Neural crest cell (in vitro differentiated cells): ENCODE data around the gene RASA3. TPM values are rescaled to one million over a fixed set of nuclear protein-coding genes. Genes with fewer than 3 reads are reported as not detected.

Experiments
- DNase-seq: peaks from one replicate; pipeline ENCODE4 v3.0.0; 2021; ENCODE audit warnings: low read depth, mixed read lengths, low spot score
- H3K27ac Mint-ChIP-seq: one replicate; pipeline ENCODE4 v1.8.0; 2021; ENCODE audit warnings: mild to moderate bottlenecking, mixed read lengths; ENCODE audit not compliant: unreplicated experiment
- H3K27me3 Mint-ChIP-seq: 2 replicates; pipeline ENCODE4 v1.8.0; 2021; ENCODE audit warnings: low read depth, mild to moderate bottlenecking, mixed read lengths
- H3K36me3 Mint-ChIP-seq: 2 replicates; pipeline ENCODE4 v1.8.0; 2021; ENCODE audit warnings: low read depth, mild to moderate bottlenecking, mixed read lengths
- H3K4me1 Mint-ChIP-seq: 2 replicates; pipeline ENCODE4 v1.8.0; 2021; ENCODE audit warnings: mixed read lengths
- H3K4me3 Mint-ChIP-seq: one replicate; pipeline ENCODE4 v1.8.0; 2021; ENCODE audit warnings: mild to moderate bottlenecking, mixed read lengths
- H3K9me3 Mint-ChIP-seq: 2 replicates; pipeline ENCODE4 v1.8.0; 2021; ENCODE audit warnings: mixed read lengths
- CTCF ChIP-seq: fragments of 200-600 bp; sonication (generic); conservative IDR thresholded peaks from 2 replicates; pipeline ENCODE4 v1.5.0; 2021; ENCODE audit warnings: antibody characterized with exemption, mild to moderate bottlenecking
- total RNA-seq: library from RNA; stranded (reverse); gene quantifications from 2 replicates; pipeline ENCODE4 v1.2.1, GENCODE V29; 2021

RASA3 gene
- total RNA-seq, 1 donor from 2014 or later: 29.5 TPM

- H3K27me3 Mint-ChIP-seq: no peaks in the 10 kb centered on the region
- peaks cover 77% of the 10 kb centered on the region for H3K4me1 Mint-ChIP-seq
- no peaks in the 10 kb centered on the region for H3K9me3 Mint-ChIP-seq
- H3K36me3 Mint-ChIP-seq: no peaks in the 10 kb centered on the region
- DNase-seq: no peak
- no peak overlapping the region for H3K4me3 Mint-ChIP-seq
- no peak overlapping the region for H3K27ac Mint-ChIP-seq
- no peak for TF ChIP-seq CTCF
These were observed 6.8 kb downstream of the RASA3 start for GRCh38 chr13:114125589-114125988.

GRCh38 chr13:114124921-114125320 is 7.5 kb downstream of the RASA3 start:
- Mint-ChIP-seq H3K36me3 (no peaks in the 10 kb centered on the region), H3K4me3 (peak overlapping the region; percentile 20), H3K4me1 (peaks cover 75% of the 10 kb centered on the region), H3K27ac (no peak overlapping the region), H3K27me3 (no peaks in the 10 kb centered on the region), H3K9me3 (no peaks in the 10 kb centered on the region)
- no peak for TF ChIP-seq CTCF
- DNase-seq: no peak

GRCh38 chr13:114124431-114124830 is 8.0 kb downstream of the RASA3 start:
- Mint-ChIP-seq H3K27ac (no peak overlapping the region), H3K4me3 (peak overlapping the region; percentile 56)

GRCh38 chr13:114123876-114124275 is 8.5 kb downstream of the RASA3 start:
- peak overlapping the region; percentile 56 for H3K4me3 Mint-ChIP-seq
- no peak overlapping the region for H3K27ac Mint-ChIP-seq
- H3K4me1 Mint-ChIP-seq: peaks cover 69% of the 10 kb centered on the region
- no peaks in the 10 kb centered on the region for H3K36me3 Mint-ChIP-seq
- TF ChIP-seq CTCF: no peak
- DNase-seq: no peak
- no peaks in the 10 kb centered on the region for H3K27me3 Mint-ChIP-seq
- H3K9me3 Mint-ChIP-seq: no peaks in the 10 kb centered on the region

More at GRCh38 chr13:114124431-114124830, 8.0 kb downstream of the RASA3 start:
- Mint-ChIP-seq H3K4me1 (peaks cover 70% of the 10 kb centered on the region), H3K9me3 (no peaks in the 10 kb centered on the region), H3K27me3 (no peaks in the 10 kb centered on the region), H3K36me3 (no peaks in the 10 kb centered on the region)
- TF ChIP-seq CTCF: no peak
- DNase-seq: no peak

GRCh38 chr13:114123448-114123847 is 9.0 kb downstream of the RASA3 start:
- TF ChIP-seq CTCF: no peak
- H3K27ac Mint-ChIP-seq: peak overlapping the region; percentile 67
- no peaks in the 10 kb centered on the region for H3K27me3 Mint-ChIP-seq
- DNase-seq: no peak
- H3K4me1 Mint-ChIP-seq: peaks cover 69% of the 10 kb centered on the region
- H3K9me3 Mint-ChIP-seq: no peaks in the 10 kb centered on the region
- H3K4me3 Mint-ChIP-seq: no peak overlapping the region
- no peaks in the 10 kb centered on the region for H3K36me3 Mint-ChIP-seq
